ENCODE results near the gene KIF1A.
"Not testable (repeated sequence)": the region's sequence is repeated elsewhere in the genome, so short reads cannot be mapped to it uniquely, and the experiment has no call there.

Gene KIF1A

DNA sequence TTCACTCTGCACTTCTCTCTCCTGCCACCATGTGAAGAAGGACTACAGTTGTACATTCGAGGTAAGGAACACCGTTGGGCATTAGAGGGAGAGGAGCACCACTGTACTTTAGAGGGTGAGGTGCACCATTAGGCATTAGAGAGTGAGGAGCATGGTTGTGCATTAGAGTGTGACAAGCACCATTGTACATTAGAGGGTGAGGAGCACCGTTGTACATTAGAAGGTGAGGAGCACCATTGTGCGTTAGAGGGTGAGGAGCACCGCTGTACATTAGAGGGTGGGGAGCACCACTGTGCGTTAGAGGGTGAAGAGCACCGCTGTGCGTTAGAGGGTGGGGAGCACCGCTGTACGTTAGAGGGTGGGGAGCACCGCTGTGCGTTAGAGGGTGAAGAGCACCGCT is 27.8 kb upstream of the KIF1A start:
- no peak for FAIRE-seq

DNA sequence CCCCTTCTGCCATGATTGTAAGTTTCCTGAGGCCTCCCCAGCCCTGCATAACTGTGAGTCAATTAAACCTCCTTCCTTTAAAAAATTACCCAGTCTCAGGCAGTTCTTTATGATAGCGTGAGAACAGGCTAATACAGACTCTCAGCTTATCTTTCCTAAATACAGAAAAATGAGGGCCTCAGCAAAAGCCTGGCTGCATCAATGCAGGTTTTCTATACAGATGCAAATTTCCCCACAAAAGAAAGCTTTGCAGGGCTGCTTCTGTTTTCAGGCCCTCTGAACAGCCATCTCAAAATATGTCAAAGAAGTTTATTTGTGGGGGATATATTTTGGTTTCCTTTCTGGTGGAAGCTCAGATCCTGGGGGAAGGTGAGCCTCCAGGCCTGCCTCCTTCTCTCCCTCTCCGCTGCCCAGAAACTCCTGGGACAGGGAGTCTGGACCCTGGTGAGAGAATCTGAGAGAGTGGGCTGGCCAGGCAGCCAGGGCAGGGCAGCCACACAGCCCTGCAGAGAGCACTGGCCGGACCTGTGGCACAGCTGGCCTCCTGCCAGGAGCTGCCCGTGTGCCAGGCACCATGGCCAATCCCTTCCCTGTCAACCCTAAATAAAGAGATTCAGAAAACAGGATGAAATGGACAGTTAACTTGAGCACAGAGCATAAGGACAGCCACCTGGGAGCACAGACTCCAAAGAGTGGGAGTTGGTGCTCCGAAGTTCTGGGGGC is 27.0 kb upstream of the KIF1A start:
- no peak for FAIRE-seq

DNA sequence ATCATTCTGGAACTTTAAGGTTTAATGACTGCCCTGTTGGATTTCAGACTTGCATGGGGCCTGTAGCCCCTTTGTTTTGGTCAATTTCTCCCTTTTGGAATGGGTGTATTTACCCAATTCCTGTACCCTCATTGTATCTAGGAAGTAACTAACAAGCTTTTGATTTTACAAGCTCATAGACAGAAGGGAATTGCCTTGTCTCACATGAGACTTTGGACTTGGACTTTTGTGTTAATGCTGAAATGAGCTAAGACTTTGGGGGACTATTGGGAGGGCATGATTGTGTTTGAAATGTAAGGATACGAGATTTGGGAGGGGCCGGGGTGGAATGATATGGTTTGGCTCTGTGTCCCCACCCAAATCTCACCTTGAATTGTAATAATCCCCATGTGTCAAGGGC is 26.3 kb upstream of the KIF1A start:
- not testable (repeated sequence) for FAIRE-seq

- no peak for FAIRE-seq
Measured at GRCh38 chr2:240840435-240841060, 20.5 kb upstream of the KIF1A start.

GRCh38 chr2:240839152-240840143 is 19.4 kb upstream of the KIF1A start:
- no peak for FAIRE-seq

GRCh38 chr2:240837621-240838020 is 17.6 kb upstream of the KIF1A start:
- FAIRE-seq: no peak

GRCh38 chr2:240836781-240837467 is 16.9 kb upstream of the KIF1A start:
- FAIRE-seq: no peak

GRCh38 chr2:240835528-240835927 is 15.5 kb upstream of the KIF1A start:
- FAIRE-seq: no peak

GRCh38 chr2:240834377-240834975 is 14.5 kb upstream of the KIF1A start:
- FAIRE-seq: no peak

DNA sequence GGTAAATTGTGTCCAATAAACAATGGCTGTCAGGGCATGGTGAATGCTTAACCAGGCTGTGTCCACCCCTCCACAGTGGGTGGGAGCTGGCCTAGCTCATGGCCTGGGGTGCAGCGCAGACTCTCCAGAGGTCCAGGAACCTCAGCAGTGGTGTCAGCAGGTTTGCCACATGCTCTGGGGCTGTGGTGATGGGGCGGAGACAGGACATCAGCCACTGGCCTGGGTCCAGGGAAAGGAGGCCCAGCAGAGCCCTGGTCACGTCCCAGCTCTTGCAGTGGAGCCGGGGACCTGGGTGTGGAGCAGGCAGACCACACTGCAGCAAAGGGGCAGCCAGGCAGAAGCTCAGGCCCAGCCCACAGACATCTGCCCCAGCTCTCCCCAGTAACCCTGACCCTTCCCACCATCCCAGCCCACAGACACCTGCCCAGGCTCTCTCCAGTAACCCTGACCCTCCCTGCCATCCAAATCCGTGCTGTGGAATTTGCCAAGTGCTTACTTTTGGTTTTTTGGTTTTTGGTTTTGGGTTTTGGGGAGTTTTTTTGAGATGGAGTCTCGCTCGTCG is 13.8 kb upstream of the KIF1A start:
- no peak for FAIRE-seq

GRCh38 chr2:240832921-240833494 is 13.0 kb upstream of the KIF1A start:
- FAIRE-seq: no peak

DNA sequence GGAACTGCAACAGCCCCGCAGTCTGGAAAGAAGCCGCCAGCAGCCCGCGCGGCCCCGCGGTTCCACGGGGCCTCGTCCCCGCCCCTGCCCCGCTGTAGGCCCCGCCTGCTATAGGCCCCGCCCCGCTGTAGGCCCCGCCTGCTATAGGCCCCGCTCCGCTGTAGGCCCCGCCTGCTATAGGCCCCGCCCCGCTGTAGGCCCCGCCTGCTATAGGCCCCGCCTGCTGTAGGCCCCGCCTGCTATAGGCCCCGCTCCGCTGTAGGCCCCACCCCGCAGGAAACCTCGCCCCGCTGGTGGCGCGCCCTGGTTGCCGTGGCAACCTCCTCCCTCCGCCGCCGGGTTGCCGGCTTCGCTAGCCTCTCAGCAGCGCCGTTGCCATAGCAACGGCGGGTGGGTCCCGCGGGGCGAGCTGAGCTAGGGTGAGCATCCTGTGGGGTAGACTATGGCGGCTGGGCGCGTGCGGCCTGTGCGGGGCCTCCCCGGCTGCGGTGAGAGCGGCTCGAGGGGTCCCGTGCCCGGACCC is 12.2 kb upstream of the KIF1A start:
- no peak for FAIRE-seq

DNA sequence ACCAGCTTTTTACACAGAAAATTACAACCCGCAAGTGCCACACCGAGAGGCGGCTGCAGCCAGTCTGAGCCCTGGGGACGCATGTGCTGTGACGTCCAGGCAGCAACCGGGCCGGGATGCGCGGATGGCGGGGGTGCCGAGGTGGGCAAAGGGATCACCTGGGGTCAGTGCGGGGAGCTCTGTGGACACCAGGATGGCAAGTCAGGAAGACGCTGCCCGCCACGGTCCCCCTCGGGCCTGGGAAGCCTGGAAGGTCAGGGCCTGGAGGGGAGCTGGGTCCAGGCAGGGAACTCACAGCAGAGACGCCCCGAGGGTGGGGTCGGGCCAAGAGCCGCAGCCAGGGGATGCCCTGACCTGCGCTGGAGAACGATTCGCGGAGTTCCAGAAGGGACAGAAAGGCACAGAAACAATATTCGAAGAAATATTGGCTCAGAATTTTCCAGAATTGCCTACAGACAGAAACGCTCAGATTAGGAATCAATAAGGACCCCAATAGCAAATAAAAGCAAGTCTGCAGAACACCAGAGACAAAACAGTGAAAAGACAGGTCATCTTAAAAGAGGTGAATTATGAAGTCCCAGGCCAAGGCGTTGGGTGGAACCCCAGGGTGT is 11.7 kb upstream of the KIF1A start:
- no peak for FAIRE-seq

DNA sequence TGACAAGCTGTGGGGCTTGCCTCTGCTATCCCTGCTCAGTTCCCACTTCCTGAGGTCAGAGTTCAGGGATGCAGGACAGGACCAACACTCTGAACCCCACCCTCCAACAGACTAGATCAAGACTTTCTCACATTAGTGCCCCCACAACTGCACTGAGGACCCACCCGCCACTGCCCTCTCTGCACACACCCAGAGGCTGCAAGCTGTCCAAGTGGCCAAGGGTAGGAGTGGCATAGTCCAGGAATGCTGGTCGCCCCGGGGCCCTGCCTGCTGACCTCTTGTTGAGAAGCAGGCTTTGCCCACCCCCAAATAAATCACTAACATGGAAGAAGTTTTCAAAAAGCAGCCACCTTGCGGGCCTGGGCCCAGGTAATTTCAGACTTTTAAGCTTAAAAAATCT is 5.5 kb upstream of the KIF1A start:
- FAIRE-seq: no peak

GRCh38 chr2:240823449-240824336 is 3.7 kb upstream of the KIF1A start:
- FAIRE-seq: no peak

GRCh38 chr2:240822280-240822847 is 2.3 kb upstream of the KIF1A start:
- no peak for FAIRE-seq

- FAIRE-seq: no peak
Measured at GRCh38 chr2:240821429-240821778, 1.4 kb upstream of the KIF1A start.

DNA sequence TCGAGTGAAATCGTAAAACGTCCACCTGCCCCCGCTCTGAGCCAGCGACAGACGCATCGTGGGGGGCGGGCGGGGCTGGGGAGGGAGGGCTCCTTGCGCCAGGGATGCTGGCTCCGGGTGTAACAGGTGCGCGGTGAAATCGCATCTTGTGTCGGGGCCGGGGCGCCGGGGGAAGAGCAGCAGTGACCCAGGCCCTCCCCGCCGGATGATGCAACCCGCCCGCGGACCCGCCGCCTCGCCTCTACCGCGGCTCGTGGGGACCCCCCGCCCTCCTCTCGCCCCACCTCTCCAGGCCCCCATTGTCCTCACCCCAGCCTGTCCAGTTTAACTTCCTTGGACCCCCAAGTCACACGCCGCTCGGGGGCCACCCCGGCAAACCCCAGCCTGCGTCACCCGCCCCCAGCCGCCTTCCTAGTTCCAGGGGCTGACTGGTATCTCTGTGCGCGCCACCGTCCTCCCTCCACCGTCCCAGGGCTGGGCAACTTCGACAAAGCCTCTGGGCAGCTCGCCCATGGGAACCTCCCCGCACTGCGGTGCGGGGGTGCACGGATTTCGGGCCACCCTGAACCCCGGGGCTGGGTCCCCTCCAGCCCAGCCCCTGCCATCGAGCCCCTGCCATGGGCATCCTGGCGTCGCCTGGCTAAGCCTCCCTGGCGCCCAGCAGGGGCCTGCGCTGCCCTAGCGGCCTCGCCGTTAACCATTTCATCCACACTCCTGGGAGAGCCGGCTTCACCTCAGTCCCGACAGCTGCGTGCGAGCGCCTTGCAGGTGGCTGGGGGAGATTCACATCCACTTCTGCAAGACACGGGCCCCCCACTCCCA is 799 bp upstream of the KIF1A start:
- FAIRE-seq: no peak
